ENCODE measurements around the gene PCNX2.
"Not testable (repeated sequence)": the region's sequence is repeated elsewhere in the genome, so short reads cannot be mapped to it uniquely, and the experiment has no call there.

DNA sequence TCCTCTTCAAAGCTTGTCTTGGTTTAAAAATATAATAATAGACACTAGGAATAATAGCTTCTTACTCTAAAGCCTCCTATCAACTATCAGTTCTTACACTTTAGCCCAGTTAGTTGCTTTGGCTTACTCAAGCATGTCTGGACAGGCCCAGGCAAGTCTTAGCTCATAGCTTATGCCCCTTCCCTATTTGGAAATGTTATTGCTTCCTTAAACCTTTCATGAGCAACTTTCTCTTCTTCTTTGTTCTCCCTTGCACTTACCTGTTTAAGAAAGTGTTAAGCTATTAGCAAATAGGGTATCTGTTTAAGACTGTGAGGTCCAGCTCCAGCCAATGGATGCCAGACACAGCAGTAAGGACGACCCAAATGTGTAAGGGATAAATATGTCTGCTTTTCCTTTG, 115.9 kb downstream of the PCNX2 start:
- TF ChIP-seq, protein P1, sequence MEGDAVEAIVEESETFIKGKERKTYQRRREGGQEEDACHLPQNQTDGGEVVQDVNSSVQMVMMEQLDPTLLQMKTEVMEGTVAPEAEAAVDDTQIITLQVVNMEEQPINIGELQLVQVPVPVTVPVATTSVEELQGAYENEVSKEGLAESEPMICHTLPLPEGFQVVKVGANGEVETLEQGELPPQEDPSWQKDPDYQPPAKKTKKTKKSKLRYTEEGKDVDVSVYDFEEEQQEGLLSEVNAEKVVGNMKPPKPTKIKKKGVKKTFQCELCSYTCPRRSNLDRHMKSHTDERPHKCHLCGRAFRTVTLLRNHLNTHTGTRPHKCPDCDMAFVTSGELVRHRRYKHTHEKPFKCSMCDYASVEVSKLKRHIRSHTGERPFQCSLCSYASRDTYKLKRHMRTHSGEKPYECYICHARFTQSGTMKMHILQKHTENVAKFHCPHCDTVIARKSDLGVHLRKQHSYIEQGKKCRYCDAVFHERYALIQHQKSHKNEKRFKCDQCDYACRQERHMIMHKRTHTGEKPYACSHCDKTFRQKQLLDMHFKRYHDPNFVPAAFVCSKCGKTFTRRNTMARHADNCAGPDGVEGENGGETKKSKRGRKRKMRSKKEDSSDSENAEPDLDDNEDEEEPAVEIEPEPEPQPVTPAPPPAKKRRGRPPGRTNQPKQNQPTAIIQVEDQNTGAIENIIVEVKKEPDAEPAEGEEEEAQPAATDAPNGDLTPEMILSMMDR (IDR thresholded peaks at IDR 0.05 in 2 of 3, conservative IDR thresholded peaks at IDR 0.05 in 1 of 3; ENCODE audit: control insufficient read depth in 2 of 3, extremely low read depth in 1 of 3, insufficient read depth in 1 of 3, low read depth in 3 of 3, low read length in 3 of 3): not testable (repeated sequence)
- TF ChIP-seq NRF1 (conservative IDR thresholded peaks at IDR 0.05; ENCODE audit: low read depth, low read length); TCF12 (IDR thresholded peaks at IDR 0.05; ENCODE audit: low read depth, low read length); NFYA (IDR thresholded peaks at IDR 0.05; ENCODE audit: borderline replicate concordance, low read depth, low read length); SUZ12 (IDR thresholded peaks at IDR 0.05; ENCODE audit: unreplicated experiment); BRCA1 (IDR thresholded peaks at IDR 0.05; ENCODE audit: low read depth, low read length); CBX5 (IDR thresholded peaks at IDR 0.05; ENCODE audit: low read depth); EZH2 (IDR thresholded peaks at IDR 0.05; ENCODE audit: borderline replicate concordance, control insufficient read depth, low read depth, low read length): not testable (repeated sequence)
- TF ChIP-seq, protein P2, sequence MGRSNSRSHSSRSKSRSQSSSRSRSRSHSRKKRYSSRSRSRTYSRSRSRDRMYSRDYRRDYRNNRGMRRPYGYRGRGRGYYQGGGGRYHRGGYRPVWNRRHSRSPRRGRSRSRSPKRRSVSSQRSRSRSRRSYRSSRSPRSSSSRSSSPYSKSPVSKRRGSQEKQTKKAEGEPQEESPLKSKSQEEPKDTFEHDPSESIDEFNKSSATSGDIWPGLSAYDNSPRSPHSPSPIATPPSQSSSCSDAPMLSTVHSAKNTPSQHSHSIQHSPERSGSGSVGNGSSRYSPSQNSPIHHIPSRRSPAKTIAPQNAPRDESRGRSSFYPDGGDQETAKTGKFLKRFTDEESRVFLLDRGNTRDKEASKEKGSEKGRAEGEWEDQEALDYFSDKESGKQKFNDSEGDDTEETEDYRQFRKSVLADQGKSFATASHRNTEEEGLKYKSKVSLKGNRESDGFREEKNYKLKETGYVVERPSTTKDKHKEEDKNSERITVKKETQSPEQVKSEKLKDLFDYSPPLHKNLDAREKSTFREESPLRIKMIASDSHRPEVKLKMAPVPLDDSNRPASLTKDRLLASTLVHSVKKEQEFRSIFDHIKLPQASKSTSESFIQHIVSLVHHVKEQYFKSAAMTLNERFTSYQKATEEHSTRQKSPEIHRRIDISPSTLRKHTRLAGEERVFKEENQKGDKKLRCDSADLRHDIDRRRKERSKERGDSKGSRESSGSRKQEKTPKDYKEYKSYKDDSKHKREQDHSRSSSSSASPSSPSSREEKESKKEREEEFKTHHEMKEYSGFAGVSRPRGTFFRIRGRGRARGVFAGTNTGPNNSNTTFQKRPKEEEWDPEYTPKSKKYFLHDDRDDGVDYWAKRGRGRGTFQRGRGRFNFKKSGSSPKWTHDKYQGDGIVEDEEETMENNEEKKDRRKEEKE (IDR thresholded peaks at IDR 0.05): not testable (repeated sequence)
- TF ChIP-seq, protein P3, sequence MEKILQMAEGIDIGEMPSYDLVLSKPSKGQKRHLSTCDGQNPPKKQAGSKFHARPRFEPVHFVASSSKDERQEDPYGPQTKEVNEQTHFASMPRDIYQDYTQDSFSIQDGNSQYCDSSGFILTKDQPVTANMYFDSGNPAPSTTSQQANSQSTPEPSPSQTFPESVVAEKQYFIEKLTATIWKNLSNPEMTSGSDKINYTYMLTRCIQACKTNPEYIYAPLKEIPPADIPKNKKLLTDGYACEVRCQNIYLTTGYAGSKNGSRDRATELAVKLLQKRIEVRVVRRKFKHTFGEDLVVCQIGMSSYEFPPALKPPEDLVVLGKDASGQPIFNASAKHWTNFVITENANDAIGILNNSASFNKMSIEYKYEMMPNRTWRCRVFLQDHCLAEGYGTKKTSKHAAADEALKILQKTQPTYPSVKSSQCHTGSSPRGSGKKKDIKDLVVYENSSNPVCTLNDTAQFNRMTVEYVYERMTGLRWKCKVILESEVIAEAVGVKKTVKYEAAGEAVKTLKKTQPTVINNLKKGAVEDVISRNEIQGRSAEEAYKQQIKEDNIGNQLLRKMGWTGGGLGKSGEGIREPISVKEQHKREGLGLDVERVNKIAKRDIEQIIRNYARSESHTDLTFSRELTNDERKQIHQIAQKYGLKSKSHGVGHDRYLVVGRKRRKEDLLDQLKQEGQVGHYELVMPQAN (conservative IDR thresholded peaks at IDR 0.05): not testable (repeated sequence)
- TF ChIP-seq, protein P4, sequence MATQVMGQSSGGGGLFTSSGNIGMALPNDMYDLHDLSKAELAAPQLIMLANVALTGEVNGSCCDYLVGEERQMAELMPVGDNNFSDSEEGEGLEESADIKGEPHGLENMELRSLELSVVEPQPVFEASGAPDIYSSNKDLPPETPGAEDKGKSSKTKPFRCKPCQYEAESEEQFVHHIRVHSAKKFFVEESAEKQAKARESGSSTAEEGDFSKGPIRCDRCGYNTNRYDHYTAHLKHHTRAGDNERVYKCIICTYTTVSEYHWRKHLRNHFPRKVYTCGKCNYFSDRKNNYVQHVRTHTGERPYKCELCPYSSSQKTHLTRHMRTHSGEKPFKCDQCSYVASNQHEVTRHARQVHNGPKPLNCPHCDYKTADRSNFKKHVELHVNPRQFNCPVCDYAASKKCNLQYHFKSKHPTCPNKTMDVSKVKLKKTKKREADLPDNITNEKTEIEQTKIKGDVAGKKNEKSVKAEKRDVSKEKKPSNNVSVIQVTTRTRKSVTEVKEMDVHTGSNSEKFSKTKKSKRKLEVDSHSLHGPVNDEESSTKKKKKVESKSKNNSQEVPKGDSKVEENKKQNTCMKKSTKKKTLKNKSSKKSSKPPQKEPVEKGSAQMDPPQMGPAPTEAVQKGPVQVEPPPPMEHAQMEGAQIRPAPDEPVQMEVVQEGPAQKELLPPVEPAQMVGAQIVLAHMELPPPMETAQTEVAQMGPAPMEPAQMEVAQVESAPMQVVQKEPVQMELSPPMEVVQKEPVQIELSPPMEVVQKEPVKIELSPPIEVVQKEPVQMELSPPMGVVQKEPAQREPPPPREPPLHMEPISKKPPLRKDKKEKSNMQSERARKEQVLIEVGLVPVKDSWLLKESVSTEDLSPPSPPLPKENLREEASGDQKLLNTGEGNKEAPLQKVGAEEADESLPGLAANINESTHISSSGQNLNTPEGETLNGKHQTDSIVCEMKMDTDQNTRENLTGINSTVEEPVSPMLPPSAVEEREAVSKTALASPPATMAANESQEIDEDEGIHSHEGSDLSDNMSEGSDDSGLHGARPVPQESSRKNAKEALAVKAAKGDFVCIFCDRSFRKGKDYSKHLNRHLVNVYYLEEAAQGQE (IDR thresholded peaks at IDR 0.05; ENCODE audit: low read depth, low read length): not testable (repeated sequence)
- 0 out of 4 replicates have a peak, but pooled peaks of 1 of the 2 experiments have one; percentile 42 for TF ChIP-seq SRF (IDR thresholded peaks at IDR 0.05; ENCODE audit: low read depth in 2 of 2, low read length in 2 of 2)

All from GM12878 (cell line).